ENCODE results near the gene UPB1.

GRCh38 chr22:24516301-24516737, 21.2 kb downstream of the UPB1 start:
- TF ChIP-seq POLR2A (IDR thresholded peaks at IDR 0.05), result no peak
- TF ChIP-seq CTCF (IDR thresholded peaks at IDR 0.05), result no peak
- TF ChIP-seq POLR2AphosphoS5 (IDR thresholded peaks at IDR 0.05), result no peak
- no peak for TF ChIP-seq EP300 (IDR thresholded peaks at IDR 0.05)
